NCI-H526 (cell line): ENCODE measurements around the gene SDK2.
A peak's percentile ranks its signal among the peaks of the same experiment; 100 is the strongest.

ENCODE experiments used
- DNase-seq, 2 experiments: peaks; one replicate each; lab custom pipeline; 2025; lab: John Stamatoyannopoulos, UW

Gene SDK2

DNA sequence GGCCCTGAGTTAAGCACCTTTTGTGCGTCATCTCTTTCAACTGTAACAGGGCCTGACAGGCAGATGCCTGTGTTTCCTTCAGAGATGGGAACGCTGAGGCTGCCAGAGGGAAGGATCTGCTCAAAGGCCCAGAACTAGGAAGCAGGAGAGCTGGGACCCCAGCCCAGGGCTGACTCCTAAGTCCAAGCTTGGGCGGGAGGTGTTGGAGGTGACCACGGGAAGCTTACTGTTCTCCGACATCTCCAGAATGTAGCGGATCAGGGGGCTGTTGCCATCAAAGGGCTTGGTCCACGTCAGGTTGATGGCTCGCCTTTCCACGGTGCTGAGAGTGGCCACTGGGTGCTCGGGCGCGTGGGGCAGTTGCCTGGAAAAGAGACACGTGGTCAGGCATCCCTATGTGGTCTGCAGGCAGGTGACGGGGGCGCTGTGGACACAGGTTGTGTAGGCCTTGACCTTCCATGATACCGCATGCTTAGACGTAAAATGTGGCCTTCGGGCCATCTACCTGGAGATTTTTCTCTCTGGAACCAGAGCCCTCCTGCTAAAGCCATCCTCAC is 221.0 kb downstream of the SDK2 start:
- DNase-seq = no peak

DNA sequence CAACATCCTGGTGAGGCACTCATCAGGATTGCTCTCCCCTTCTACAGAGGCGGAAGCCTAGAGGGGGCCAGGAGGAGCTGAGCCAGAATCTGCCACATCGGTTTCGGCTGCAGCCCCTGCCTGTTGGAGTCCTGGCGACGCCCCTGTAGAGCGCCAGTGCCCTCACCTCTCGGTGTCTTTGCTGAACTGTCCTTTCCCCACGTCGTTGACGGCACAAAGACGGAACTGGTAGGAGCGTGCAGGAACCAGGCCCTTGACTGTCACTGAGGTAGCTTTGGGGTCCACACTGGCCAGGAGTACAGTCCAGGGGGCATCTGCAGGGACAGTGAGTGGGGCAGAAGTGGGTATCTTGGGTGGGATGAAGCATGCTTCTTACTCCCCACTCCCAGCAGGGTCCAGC is 222.1 kb downstream of the SDK2 start:
- DNase-seq = no peak

DNA sequence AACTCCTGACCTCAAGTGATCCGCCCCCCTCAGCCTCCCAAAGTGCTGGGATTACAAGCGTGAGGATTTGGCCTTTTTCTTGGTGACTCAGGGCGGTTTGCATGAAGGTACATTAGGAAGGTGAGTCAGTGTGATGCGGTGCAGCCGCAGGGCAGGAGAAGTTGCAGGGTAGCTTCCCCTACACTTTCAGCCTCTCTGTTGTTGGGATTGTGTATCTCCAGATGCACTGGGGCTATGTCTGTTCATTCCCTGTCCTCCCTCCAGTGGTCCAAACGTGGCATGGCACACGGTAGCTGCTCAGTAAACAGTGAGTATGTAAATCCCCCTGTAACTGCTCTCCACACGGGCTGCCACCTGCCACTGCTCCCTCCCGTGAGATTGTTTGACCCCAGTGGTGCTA is 223.3 kb downstream of the SDK2 start:
- peak in 1 of 2 experiments; percentile 51 for DNase-seq

DNA sequence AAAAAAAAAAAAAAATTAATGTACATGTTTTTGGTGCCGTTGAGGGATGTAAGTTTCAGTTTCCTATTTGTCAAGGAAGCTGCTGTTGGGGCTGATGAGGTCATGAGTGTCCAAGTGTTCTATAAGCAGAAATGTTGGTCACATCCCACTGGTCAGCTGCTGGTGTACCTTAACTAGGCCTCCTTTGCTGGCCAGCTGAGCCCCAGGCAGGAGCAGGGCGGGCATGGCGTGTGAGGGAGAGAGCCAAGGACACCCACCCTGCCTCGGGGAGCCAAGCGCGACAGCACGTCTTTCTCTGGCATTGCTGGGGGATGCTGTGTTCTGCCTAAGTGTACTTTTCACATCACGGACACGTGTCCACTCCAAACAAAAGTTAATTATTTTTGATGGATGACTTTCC is 224.4 kb downstream of the SDK2 start:
- no peak for DNase-seq

DNA sequence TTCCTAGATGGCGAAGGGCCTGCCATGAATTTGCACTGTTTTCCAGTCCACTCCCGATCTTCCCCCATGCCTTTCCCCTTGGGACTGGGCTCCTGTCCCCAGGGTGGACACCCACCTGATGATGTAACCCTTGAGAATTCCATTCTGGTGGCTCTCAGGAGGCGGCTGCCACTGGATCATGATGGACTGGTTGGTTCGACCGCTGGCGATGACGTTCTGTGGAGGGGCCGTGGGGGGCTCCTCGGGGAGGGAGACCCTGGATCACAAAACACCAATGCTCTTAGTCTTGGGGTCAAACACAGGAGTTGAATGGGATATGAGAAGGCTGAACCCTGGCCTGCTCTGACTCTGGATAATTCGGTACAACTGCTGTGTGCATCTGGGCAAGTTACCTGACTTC is 225.2 kb downstream of the SDK2 start:
- no peak for DNase-seq

DNA sequence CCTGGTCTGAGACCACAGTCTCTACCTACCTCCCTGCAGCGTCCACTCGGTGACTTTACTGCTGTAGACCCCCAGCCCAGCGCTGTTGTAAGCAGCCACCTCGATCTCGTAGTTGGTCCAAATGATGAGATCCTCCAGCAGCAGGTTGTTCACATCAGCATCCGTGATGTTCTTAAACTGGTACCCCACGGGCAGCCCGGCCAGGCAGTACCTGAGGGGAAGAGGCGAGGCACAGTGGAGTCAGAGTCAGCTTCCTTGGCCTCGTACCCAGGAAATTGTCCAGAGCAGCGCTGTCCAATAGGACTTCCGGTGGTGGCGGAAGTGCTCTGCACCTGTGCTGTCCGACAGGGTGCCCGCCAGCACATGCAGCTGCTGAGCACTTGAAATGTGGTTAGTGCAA is 228.5 kb downstream of the SDK2 start:
- no peak for DNase-seq

DNA sequence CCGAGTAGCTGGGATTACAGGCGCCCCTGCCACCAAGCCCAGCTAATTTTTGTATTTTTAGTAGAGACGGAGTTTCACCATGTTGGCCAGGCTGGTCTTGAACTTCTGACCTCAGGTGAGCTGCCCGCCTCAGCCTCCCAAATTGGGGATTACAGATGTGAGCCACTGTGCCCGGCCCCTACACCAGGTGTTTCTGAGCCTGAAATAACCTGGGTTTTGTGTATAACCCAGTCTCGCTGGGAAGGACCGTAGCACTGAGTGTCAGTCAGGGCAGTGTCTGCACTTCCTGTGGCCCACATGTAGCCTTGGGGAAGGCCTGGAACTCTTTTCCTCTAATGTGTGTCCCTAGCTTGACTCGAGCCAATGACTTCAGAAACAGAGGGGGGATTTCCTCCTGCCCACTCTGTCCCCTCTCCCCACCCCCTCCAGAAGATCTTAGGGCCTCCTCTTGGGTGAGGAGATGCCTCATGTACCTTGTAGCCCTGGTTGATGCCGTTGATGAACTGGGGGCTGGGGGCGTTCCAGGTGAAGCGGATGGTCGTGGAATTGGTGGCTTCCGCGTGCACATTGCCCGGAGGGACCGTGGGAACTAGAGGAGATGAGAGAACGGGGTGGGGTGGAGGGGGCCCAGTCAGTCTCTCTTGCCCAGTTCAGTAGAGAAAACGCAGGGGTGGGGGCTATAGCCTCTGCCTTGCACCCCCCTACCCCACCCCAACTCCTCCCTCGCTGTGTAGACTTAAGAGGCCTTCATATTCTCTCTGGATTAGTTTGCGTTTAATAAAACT is 229.9 kb downstream of the SDK2 start:
- no peak for DNase-seq

DNA sequence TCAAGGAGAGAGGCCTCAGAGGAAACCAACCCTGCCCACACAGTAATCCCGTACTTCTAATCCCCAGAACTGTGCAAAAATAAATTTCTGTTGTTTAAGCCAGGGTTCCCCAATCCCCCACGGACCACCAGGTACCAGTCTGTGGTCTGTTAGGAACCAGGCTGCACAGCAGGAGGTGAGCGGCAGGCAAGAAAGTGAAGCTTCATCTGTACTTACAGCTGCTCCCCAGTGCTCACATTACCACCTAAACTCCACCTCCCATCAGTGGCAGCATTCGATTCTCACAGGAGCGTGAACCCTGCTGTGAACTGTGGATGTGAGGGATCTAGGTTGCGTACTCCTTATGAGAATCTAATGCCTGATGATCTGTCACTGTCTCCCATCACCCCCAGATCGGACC is 231.3 kb downstream of the SDK2 start:
- no peak for DNase-seq

DNA sequence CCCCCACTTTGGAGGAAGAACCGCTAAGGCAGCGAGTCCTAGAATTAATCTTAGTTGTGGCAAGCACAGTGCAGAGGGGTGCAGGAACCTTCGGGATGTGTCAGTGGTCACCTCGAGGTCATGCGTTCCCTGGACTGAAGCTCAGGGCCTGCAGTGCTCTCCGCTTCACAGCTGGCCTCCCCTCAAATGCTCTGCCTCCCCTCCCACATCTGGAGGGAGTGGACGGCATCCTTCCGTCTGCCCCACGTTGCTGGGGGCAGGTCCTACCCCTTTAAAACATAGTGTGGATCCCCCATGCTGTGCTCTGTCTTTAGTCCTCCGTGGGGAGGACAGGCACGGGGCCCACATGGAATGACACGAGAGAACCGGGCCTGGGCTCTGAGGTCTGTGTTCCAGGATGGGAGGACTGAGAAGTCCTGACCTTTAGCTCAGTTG is 232.9 kb downstream of the SDK2 start:
- no peak for DNase-seq

DNA sequence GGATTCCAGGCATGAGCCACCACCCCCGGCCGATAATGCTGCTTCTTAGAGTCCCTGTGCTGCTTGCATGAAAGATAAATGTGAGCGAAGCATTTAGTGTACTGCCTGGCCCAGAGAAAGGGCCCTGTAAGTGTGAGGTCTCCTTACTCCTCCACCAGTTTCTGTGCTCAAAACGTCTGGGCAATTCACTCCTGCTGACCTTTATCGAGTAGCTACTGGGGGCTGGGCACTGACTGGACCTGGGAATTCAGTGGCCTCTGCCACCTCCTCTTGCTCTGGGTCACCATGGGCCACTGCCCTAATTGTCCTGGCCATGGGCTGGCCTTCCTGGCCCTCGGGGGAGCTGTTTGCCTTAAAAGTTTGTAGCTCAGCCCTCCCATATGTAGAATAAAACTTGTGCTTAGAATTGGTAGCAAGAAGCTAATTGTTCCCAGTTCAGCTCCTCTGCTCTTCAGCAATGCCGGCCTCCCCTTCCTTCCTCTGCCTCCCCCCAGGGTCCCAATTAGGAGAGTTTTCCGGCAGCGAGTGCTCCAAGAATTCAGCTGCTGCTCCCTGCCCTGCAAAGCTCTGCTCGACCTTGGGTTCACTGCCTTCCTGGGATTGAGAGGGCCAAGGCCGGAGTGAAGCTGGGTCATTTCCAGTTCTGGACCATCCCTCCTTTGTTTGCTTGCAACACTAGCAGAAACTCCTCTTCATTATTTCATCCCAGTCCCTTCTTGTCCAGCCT is 233.5 kb downstream of the SDK2 start:
- no peak for DNase-seq

DNA sequence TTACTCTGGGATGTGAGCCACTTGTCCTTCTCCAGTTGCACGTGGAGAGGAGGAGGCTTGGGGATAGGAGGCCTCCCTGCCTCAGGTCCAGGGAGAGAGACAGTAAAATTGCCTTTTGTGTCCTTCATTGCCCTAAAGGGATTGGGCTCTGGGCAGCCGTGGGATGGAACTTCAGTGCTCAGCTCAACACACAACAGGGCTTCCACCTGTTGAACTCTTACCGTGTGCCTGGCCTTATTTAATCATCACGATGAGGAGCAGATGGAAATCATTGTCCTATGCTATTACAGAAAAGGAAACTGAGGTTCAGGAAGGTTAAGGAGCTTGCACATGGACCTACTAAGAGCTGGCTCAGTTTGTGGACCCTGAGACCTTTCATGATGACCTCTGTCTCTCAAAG is 240.0 kb downstream of the SDK2 start:
- DNase-seq = no peak

DNA sequence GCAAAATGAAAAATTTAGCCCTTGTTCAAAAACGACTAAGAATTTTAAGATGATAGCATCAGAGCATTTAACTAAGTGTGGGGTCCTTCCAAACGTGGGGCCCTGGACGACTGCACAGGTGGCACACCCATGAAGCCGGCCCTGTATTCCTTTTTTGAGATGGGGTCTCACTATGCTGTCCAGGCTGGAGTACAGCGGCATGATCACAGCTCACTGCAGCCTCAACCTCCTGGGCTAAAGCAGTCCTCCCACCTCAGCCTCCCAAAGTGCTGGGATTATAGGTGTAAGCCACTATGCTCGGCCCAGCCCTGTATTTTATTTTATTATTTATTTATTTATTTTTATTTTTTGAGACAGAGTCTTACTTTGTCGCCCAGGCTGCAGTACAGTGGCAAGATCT is 241.8 kb downstream of the SDK2 start:
- no peak for DNase-seq

DNA sequence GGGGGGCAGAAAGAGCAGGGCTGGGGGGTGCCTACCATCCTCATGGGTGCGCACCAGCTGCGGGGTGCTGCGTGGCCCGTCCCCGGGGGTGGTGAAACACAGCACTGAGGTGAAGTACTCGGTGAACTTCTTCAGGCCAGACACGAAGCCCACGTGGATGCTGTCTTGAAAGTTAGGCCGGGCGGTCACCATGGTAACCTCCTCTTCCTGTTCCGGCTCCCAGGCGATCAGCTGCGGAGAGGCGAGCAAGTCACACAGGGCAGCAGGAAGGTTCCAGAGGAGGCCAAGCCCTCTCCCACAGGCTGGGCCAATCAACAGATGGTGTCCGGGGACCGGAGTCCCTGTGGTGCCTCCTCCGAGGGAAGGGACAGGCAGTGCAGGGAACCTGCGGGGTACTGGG is 242.3 kb downstream of the SDK2 start:
- DNase-seq = peak; percentile 69 to 74

DNA sequence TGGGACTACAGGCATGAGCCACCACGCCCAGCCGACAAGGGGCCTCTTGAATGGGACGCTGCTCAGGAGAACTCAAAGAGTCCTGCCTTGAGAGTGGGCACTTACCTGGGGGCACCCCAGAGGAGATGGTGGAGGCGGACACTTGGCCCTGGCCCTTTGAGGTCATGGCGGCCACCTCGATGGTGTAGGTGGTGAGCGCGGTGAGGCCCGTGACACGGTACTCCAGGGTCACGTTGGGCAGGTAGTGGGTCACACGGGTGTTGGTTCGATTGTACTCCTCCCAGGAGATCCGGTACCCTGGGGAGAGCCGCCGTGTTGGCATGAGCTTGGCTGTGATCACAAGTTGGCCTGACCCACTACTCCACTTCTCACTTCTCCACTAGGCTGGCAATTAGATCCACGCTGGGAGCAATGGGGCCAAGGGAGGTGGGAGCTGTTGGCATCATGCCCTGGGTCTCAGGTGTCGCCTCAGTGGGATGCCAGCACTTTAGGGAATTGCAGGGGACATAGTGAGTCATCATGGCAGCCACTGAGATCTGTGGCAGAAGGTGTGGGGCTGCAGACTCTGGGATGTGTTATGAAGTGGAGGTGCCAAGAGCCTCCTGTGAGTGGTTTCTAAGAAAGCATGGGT is 243.2 kb downstream of the SDK2 start:
- no peak for DNase-seq

DNA sequence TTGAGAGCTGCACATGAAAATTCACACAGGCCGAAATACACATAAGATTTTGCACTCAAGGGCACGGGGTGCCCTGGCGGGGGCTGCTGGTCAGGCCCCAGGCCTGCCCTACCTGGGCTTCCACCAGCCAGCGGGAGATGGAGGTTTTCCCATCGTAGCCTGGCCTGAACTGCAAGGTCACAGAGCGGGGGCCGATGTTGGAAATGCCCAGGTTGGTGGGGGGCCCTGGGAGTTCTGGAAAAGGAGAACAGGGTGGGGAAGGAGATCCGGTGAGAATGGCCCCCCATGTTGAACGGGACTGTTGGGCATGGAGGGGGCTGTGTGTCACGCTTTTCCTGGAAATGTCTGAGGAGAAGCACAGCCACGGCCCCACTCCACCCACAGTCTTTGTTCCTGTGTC is 245.2 kb downstream of the SDK2 start:
- no peak for DNase-seq

DNA sequence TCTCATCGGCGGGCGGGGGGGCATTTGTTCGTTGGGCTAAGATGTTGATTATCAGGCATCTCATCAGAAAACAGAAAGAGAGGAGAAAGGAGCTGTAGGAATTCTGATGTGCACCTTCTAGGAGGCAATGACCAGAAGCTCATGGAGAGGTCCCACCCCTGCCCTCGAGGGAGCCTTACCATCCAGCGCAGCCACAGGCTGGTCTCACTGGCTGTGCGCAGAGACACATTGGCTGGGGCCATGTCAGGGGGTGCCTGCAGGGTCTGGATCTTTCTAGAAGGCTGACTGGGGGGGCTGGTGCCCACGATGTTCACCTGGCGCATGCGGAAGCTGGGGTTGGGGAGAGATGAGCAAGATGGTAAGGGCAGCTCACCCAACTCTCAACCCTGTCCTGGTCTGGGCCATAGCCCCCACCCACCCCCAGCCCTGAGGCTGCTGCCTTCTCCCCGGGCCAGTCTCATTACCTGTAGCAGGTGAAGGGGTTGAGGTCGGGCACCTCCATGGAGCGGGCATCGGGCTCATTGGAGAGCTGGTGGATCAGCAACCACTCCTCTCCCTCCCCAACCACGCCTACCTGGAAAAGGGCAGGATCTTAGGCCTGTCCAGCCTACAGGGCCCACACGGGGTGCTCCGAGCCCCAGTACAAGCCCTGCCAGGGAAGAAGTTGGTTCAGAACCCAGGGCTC is 246.2 kb downstream of the SDK2 start:
- DNase-seq = no peak

DNA sequence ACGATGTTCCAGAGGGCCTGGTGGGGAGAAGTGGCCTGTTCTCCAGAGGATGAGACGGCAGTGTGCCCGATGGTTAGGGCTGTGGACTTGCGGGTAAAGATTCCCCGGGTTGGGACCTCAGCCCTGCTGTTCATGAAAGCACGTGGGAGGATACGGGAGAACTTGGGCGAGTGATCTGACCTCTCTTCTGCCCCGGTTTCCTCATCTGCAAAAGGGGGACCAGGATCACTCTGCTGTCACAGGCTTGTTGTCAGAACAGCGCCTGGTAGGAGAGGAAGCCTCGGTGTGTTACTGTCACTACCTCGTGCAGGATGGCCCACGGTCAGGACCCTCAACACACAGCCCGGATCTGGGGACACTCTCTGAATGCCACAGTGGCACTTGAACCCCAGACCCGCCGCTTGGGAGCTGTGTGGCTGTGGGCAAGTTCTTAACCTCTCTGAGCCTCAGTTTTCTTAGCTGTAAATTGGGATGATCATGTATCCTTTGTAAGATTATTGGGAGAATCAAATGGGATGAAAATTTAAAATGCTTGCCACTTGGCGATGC is 246.9 kb downstream of the SDK2 start:
- DNase-seq = no peak

DNA sequence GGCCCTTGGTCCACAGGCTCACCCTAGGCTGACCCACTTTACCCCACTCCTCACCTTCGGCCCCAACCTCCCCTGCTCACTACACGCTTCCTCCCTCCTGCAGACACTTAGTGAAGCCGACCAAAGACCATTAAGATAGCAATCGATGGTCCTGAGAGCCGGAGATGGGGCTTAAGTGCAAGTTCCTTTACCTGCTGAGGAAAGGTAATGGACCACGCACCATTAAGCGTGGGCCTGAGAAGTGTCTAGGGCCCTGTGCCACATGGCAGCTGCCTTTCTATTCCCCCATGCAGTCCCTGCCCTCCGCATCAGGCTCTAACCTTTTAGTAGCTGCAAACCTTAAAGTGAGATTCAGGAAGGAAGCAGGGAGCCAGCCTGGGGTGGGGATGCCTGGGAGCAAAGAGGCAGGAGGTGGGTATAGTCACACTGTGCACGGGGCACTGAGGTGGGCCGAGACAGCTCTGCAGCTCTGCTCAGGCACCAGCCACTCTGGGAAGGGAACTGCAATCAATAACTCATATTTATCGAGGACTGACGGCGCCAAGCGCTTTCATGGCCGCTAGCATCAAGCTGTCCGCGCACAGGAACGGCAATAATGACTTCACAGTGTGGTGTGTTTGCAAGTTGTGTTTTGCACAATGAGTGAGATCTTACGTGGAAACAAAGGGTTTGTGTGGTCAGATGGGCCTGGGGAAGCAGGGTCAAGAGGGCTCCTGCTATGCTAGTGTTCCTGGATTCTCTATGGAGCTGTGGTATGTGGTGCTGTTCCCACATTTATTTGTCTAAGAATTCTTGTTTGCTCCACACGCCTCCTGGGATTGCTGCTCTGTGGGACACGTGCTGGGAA is 247.6 kb downstream of the SDK2 start:
- DNase-seq = no peak

DNA sequence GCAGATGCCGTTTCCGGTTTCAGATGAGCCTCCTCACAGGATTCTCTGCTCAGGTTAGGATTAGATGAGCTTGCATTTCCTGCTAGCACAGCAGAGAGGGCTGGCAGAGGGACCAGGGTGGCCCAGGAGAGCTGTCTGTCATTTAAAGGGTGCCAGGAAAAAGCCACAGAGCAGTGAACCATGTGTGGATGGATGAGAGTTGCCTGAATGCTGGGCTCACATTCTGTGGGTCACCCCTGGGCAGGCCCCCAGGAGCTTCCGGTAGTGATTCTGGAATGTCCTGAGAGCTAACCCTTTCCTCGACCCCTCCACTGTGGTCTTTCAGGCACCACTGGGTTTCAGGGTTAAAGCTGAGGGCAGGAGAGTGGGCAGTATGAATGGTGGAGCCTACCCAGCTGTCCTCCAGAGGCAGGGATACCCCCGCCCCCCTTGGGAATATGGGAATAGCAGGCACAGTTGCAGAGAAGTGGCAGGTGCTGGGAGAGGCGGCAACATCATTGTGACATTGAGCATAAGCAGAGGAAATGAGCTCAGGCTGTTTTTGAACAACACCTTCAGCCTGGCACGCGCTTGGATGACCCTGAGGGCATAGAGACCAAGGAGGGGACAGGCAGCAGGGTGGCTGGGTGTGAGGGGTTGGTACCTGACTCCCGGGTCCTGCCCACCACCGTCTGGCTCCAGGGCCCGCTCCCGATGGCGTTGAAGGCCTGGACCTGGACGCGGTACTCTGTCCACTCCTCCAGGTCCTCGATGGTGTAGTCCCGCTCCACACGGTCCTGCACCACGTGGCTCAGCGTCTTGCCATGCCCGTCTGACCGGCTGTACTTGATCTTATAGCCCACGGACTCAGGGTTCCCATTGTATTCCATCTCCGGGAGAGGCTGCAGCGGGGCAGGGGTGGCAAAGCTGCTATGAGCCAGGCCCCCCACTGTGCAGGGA is 249.5 kb downstream of the SDK2 start:
- peak in 1 of 2 experiments; percentile 51 for DNase-seq

DNA sequence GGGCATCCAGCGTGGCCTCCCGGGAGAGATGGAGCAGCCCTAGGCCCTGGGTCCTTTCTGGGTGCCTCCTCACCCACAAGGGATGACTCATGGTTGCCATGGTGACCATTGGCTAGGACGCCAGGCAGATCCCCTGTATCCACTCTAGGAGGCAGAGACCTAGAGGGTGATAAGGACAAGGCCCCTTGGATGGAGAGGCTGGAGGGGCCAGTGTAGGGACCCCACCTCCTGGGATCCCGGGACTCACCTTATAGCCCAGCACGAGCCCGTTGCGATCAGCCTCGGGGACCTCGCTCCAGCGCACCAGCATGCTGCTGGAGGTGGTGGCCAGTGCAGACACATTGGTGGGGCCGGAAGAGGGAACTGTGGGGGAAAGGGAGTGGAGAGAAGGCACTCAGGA is 250.3 kb downstream of the SDK2 start:
- no peak for DNase-seq
